ENCODE data around the gene PDCD6IP. TPM values are rescaled to one million over a fixed set of nuclear protein-coding genes. Genes with fewer than 3 reads are reported as not detected.

Gene PDCD6IP
- total and polyA plus RNA-seq, 2 of the 13 experiments (the other 11 are each of a cell fraction or from before 2014, with no cell fraction given): 62.5 to 85.6 TPM

GRCh38 chr3:33798113-33798417, 365 bp upstream of the PDCD6IP start (continued):
- TF ChIP-seq ZHX2 (IDR thresholded peaks at IDR 0.05; ENCODE audit: low read depth) (no peak), ZHX2 (CRISPR knock-in tag; IDR thresholded peaks at IDR 0.05; ENCODE audit: borderline replicate concordance) (no peak), HDAC1 (CRISPR knock-in tag; IDR thresholded peaks at IDR 0.05) (no peak), ZNF256 (CRISPR knock-in tag; conservative IDR thresholded peaks at IDR 0.05) (no peak), ZMAT3 (CRISPR knock-in tag; conservative IDR thresholded peaks at IDR 0.05) (no peak), MTA1 (CRISPR knock-in tag; IDR thresholded peaks at IDR 0.05; ENCODE audit: borderline replicate concordance) (no peak; the same call in 1 of the 2 replicates), TIGD3 (CRISPR knock-in tag; IDR thresholded peaks at IDR 0.05; ENCODE audit: borderline replicate concordance) (no peak), ZSCAN25 (CRISPR knock-in tag; IDR thresholded peaks at IDR 0.05) (no peak), ETV6 (CRISPR knock-in tag; conservative IDR thresholded peaks at IDR 0.05) (no peak), HOXA5 (CRISPR knock-in tag; IDR thresholded peaks at IDR 0.05) (no peak), ZNF780A (CRISPR knock-in tag; IDR thresholded peaks at IDR 0.05) (no peak), ZNF296 (CRISPR knock-in tag; conservative IDR thresholded peaks at IDR 0.05) (no peak), ZNF891 (CRISPR knock-in tag; IDR thresholded peaks at IDR 0.05) (no peak), ELF3 (CRISPR knock-in tag; IDR thresholded peaks at IDR 0.05) (no peak)
- TF ChIP-seq, protein P1, sequence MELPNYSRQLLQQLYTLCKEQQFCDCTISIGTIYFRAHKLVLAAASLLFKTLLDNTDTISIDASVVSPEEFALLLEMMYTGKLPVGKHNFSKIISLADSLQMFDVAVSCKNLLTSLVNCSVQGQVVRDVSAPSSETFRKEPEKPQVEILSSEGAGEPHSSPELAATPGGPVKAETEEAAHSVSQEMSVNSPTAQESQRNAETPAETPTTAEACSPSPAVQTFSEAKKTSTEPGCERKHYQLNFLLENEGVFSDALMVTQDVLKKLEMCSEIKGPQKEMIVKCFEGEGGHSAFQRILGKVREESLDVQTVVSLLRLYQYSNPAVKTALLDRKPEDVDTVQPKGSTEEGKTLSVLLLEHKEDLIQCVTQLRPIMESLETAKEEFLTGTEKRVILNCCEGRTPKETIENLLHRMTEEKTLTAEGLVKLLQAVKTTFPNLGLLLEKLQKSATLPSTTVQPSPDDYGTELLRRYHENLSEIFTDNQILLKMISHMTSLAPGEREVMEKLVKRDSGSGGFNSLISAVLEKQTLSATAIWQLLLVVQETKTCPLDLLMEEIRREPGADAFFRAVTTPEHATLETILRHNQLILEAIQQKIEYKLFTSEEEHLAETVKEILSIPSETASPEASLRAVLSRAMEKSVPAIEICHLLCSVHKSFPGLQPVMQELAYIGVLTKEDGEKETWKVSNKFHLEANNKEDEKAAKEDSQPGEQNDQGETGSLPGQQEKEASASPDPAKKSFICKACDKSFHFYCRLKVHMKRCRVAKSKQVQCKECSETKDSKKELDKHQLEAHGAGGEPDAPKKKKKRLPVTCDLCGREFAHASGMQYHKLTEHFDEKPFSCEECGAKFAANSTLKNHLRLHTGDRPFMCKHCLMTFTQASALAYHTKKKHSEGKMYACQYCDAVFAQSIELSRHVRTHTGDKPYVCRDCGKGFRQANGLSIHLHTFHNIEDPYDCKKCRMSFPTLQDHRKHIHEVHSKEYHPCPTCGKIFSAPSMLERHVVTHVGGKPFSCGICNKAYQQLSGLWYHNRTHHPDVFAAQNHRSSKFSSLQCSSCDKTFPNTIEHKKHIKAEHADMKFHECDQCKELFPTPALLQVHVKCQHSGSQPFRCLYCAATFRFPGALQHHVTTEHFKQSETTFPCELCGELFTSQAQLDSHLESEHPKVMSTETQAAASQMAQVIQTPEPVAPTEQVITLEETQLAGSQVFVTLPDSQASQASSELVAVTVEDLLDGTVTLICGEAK (IDR thresholded peaks at IDR 0.05): no peak
- TF ChIP-seq, protein P1 (CRISPR knock-in tag; IDR thresholded peaks at IDR 0.05): no peak
